Measurements from ENCODE around the gene BPIFB2. TPM values are rescaled to one million over a fixed set of nuclear protein-coding genes. Genes with fewer than 3 reads are reported as not detected.
"Not testable (repeated sequence)": the region's sequence is repeated elsewhere in the genome, so short reads cannot be mapped to it uniquely, and the experiment has no call there.

The BPIFB2 gene
- total and polyA plus RNA-seq, 7 donors: not detected

DNA sequence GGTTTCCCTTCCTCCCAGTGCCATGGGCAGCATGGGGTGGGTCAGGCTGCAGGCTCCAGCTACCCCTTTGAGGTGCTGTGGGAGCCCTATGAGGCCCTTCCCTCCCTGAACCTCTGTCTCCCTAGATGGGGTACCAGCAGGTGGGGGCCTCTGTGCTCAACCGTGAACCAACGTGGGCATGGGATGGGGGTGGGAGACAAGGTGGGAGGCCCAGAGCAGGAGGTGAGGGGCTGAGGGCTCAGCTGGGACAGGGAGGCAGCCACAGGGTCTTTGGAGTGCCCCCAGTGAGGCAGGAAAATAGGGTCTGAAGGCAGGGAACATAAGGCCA is 36.6 kb upstream of the BPIFB2 start:
- intact Hi-C loops (cut with DNase I): no loop called here
- no peak overlapping the region for H3K27ac ChIP-seq
- no peak for ATAC-seq

GRCh38 chr20:32971703-32972161 is 35.8 kb upstream of the BPIFB2 start:
- no peak overlapping the region for H3K27ac ChIP-seq
- 46 to 51% (median 48%) methylated on average over 6 of the region's 6 CpGs for WGBS, 3 donors
- H3K27me3 ChIP-seq (ENCODE audit: insufficient read depth in 3 of 3, low read length in 2 of 3): peaks cover 0 to 3% (median 0%) of the 10 kb centered on the region in 3 donors
- intact Hi-C loops (cut with DNase I): no loop called here
- no peak overlapping the region for H3K4me3 ChIP-seq
- no peaks in the 10 kb centered on the region for H3K9me3 ChIP-seq
- ATAC-seq (no peak), DNase-seq (no peak)
- TF ChIP-seq, protein P1, sequence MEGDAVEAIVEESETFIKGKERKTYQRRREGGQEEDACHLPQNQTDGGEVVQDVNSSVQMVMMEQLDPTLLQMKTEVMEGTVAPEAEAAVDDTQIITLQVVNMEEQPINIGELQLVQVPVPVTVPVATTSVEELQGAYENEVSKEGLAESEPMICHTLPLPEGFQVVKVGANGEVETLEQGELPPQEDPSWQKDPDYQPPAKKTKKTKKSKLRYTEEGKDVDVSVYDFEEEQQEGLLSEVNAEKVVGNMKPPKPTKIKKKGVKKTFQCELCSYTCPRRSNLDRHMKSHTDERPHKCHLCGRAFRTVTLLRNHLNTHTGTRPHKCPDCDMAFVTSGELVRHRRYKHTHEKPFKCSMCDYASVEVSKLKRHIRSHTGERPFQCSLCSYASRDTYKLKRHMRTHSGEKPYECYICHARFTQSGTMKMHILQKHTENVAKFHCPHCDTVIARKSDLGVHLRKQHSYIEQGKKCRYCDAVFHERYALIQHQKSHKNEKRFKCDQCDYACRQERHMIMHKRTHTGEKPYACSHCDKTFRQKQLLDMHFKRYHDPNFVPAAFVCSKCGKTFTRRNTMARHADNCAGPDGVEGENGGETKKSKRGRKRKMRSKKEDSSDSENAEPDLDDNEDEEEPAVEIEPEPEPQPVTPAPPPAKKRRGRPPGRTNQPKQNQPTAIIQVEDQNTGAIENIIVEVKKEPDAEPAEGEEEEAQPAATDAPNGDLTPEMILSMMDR (IDR thresholded peaks at IDR 0.05): no peak
- H3K36me3 ChIP-seq (ENCODE audit: insufficient read depth in 1 of 2, low read depth in 1 of 2): no peaks in the 10 kb centered on the region
- no peaks in the 10 kb centered on the region for H3K4me1 ChIP-seq

More for the DNA sequence above, 36.6 kb upstream of the BPIFB2 start:
- Histone ChIP-seq H3K36me3 (ENCODE audit: insufficient read depth in 1 of 2, low read depth in 1 of 2) (no peaks in the 10 kb centered on the region), H3K4me3 (no peak overlapping the region), H3K4me1 (no peaks in the 10 kb centered on the region), H3K9me3 (no peaks in the 10 kb centered on the region), H3K27me3 (ENCODE audit: insufficient read depth in 3 of 3, low read length in 2 of 3) (peaks cover 0 to 3% (median 0%) of the 10 kb centered on the region in 3 donors)
- TF ChIP-seq, protein P1 (IDR thresholded peaks at IDR 0.05): no peak
- 90 to 95% (median 91%) methylated on average over 2 of the region's 2 CpGs for WGBS, 3 donors
- DNase-seq: no peak

DNA sequence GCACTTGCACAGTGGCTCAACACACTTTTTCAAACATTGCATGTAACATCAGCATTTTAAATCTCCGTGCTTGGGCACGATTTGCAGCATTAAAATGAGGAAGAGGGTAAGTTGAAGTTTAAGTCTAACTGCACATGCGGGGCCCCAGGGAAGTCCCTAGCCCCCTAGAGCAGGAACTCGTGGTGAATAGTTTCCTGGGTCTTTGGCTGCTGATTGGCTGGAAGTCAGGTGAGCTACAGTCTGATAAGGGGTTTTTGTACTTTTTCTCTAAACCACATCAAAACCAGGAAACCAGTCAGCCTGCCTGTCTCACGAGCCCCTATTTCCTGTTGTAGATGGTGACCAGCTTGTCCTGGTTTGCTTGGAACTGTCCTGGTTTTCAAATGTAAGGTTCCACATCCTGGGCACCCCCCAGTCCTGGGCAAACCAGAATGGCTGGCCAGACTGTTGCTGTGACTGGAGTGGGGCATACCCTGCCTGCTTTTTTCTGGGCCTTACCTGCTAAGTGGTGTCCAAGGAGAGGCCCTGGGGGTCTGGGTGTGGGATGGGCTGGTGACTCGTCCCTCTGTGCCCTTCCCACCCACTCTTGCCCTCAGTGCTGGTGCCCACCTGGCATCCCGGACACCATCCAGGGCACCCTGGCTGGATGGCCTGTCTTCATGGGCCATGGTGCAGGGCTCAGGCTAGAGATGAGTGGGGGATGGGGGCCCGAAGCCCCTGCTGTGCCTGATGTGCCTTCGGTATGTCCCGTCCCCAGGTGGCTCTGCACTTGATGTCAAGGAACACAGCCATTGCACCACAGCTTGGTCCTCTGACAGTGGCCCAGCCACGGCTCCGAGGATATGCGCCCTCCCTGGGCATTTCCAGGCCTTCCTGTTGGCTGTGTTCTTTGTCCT is 35.1 kb upstream of the BPIFB2 start:
- no peak overlapping the region for H3K27ac ChIP-seq
- no peaks in the 10 kb centered on the region for H3K36me3 ChIP-seq (ENCODE audit: insufficient read depth in 1 of 2, low read depth in 1 of 2)
- TF ChIP-seq, protein P1 (IDR thresholded peaks at IDR 0.05): no peak
- intact Hi-C loops (cut with DNase I): no loop called here
- no peak for ATAC-seq
- H3K4me1 ChIP-seq: no peaks in the 10 kb centered on the region
- H3K4me3 ChIP-seq: no peak overlapping the region
- no peak for DNase-seq
- H3K27me3 ChIP-seq (ENCODE audit: insufficient read depth in 3 of 3, low read length in 2 of 3): peaks cover 0 to 3% (median 0%) of the 10 kb centered on the region in 3 donors
- H3K9me3 ChIP-seq: no peaks in the 10 kb centered on the region
- 73 to 77% (median 77%) methylated on average over 13 of the region's 13 CpGs for WGBS, 3 donors

DNA sequence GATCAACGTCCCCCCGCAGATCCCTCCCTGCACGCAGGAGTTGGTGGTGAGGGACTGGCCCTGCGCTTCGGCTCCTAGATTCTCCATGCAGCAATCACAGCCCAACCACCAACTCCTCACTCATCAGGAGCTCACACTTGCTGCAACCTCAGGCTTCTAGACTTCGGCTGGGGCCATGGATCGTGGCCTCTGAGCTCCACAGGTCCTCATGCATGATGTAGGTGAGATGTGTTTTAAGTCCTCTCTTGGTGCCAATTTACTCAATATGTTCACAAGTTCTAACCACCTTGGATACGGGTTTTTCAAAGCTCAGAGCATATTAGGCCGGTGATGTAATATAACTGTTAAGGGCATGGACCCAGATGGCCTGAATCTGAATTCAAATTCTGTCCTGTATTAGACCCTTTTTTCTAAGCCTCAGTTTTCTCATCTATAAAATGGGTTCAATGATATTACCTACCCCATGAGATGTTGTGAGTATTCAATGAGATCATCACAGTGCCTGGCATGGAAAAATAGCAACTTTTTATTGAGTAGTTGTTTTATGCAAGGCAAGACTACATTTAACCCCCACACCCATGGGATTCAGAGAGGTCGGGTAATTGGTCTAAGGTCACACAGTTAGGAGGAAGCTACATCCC is 34.3 kb upstream of the BPIFB2 start:
- Histone ChIP-seq H3K27ac (no peak overlapping the region), H3K27me3 (ENCODE audit: insufficient read depth in 3 of 3, low read length in 2 of 3) (peaks cover 0 to 3% (median 0%) of the 10 kb centered on the region in 3 donors), H3K4me1 (no peaks in the 10 kb centered on the region), H3K9me3 (no peaks in the 10 kb centered on the region), H3K4me3 (no peak overlapping the region), H3K36me3 (ENCODE audit: insufficient read depth in 1 of 2, low read depth in 1 of 2) (no peaks in the 10 kb centered on the region)
- DNase-seq (no peak), ATAC-seq (no peak)
- WGBS, 3 donors: 83 to 89% (median 87%) methylated on average over 10 of the region's 10 CpGs
- TF ChIP-seq, protein P1 (IDR thresholded peaks at IDR 0.05): no peak
- intact Hi-C loops (cut with DNase I): no loop called here

DNA sequence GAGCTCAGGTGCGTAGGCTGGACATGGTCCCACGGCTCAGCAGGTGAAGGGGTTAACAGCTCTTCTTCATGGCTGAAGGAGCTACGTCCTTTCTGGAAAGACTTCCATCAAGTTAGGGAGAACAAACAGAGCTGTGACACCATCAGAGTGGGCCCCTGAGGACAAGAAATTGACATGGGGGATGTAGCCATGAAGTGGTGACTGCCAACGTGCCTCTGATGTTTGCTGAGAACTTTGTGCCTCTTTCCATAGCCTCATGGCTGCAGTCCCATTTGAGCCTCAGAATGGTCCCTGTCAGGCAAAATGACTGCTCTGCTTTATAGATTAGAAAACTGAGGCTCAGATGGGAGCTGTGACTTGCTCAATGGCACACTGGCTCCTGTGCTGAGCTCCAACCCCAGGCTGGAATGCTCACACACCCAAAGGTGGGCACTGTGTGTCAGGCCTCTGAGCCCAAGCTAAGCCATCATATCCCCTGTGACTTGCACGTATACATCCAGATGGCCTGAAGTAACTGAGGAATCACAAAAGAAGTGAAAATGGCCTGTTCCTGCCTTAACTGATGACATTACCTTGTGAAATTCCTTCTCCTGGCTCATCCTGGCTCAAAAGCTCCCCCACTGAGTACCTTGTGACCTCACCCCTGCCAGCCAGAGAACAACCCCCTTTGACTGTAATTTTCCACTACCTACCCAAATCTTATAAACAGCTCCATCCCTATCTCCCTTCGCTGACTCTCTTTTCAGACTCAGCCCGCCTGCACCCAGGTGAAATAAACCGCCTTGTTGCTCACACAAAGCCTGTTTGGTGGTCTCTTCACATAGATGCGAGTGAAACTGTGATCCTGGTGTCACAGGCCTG is 33.1 kb upstream of the BPIFB2 start:
- 75 to 79% (median 75%) methylated on average over 9 of the region's 9 CpGs for WGBS, 3 donors
- H3K9me3 ChIP-seq; DNase-seq; intact Hi-C loops (cut with DNase I); H3K27ac ChIP-seq; H3K27me3 ChIP-seq (ENCODE audit: insufficient read depth in 3 of 3, low read length in 2 of 3); H3K4me1 ChIP-seq; H3K36me3 ChIP-seq (ENCODE audit: insufficient read depth in 1 of 2, low read depth in 1 of 2); H3K4me3 ChIP-seq; ATAC-seq: not testable (repeated sequence)

GRCh38 chr20:32975121-32975520 is 32.4 kb upstream of the BPIFB2 start:
- H3K27ac ChIP-seq; H3K9me3 ChIP-seq; intact Hi-C loops (cut with DNase I); ATAC-seq; H3K4me3 ChIP-seq; H3K4me1 ChIP-seq; H3K36me3 ChIP-seq (ENCODE audit: insufficient read depth in 1 of 2, low read depth in 1 of 2); DNase-seq; H3K27me3 ChIP-seq (ENCODE audit: insufficient read depth in 3 of 3, low read length in 2 of 3): not testable (repeated sequence)
- 83 to 89% (median 84%) methylated on average over 4 of the region's 4 CpGs for WGBS, 3 donors
